Measurements from ENCODE around the gene RPL27A. TPM values are rescaled to one million over a fixed set of nuclear protein-coding genes. Genes with fewer than 3 reads are reported as not detected.

The RPL27A gene
- total RNA-seq, 6 experiments from 2014 or later: 973 to 1,209 (median 1,069) TPM

DNA sequence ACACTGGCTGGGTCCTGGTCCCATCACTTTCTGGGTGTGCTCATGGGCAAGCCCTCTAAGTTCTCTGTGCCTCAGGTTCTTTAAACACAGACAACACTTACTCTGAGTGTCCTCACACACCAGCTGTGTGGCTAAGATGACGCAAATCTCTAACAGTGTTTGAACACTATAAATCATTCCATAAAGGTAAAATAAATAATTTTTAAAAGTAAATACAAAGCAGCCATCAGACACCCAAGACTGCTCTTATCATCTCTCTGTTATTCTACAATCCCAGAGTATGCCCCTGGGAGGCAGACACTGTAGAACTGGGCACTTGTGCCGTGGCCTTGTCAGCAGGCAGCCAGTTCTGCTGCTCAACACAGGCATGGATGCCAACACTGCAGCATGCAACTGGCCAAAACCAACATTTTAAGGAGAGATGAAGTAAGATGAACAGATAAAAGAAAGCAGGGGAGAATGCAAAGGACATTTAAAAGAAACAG, 56.8 kb downstream of the RPL27A start:
- no peaks in the 10 kb centered on the region for H3K9me3 Mint-ChIP-seq
- H3K27ac Mint-ChIP-seq: no peak overlapping the region
- TF ChIP-seq, protein P1, sequence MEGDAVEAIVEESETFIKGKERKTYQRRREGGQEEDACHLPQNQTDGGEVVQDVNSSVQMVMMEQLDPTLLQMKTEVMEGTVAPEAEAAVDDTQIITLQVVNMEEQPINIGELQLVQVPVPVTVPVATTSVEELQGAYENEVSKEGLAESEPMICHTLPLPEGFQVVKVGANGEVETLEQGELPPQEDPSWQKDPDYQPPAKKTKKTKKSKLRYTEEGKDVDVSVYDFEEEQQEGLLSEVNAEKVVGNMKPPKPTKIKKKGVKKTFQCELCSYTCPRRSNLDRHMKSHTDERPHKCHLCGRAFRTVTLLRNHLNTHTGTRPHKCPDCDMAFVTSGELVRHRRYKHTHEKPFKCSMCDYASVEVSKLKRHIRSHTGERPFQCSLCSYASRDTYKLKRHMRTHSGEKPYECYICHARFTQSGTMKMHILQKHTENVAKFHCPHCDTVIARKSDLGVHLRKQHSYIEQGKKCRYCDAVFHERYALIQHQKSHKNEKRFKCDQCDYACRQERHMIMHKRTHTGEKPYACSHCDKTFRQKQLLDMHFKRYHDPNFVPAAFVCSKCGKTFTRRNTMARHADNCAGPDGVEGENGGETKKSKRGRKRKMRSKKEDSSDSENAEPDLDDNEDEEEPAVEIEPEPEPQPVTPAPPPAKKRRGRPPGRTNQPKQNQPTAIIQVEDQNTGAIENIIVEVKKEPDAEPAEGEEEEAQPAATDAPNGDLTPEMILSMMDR (IDR thresholded peaks at IDR 0.05): no peak
- peaks cover 3% of the 10 kb centered on the region for H3K4me1 Mint-ChIP-seq (ENCODE audit: low read depth)
- H3K27me3 Mint-ChIP-seq (ENCODE audit: insufficient read depth): no peaks in the 10 kb centered on the region
- H3K4me3 Mint-ChIP-seq: no peak overlapping the region
- DNase-seq: no peak
- 0 out of 2 replicates have a peak, but pooled peaks cover 5% of the 10 kb centered on the region for H3K36me3 Mint-ChIP-seq (ENCODE audit: low read depth)

Other genes starting within 250 kb of the RPL27A start
- gene STK33, start 88.6 kb upstream of the RPL27A start, total RNA-seq (2021; fragmentation: NEBNext Ultra II Directional; extraction: Animal tissue kit (Norgen Biotek cat#: 25700)): 1 to 10 TPM in 4 of 6 experiments, under 1 TPM in 1, not detected in 1; 0.73 to 4.0 (median 3.8) TPM
- gene TRIM66, start 127 bp upstream of the RPL27A start, total RNA-seq (2021; fragmentation: NEBNext Ultra II Directional; extraction: Animal tissue kit (Norgen Biotek cat#: 25700)): 1 to 10 TPM; 4.5 to 6.9 (median 5.6) TPM
- gene AKIP1, start 228.4 kb downstream of the RPL27A start, total RNA-seq (2021; fragmentation: NEBNext Ultra II Directional; extraction: Animal tissue kit (Norgen Biotek cat#: 25700)): 10 to 100 TPM; 39.9 to 47.3 (median 42.5) TPM